Left hindlimb (tissue), 1 donor: ENCODE measurements around the gene RAB36.

ENCODE experiments used
- DNase-seq: peaks from one replicate; pipeline ENCODE4 v3.0.0-alpha.2; 2018

RAB36 gene

GRCh38 chr22:23108249-23109078 lies 36.8 kb upstream of the RAB36 start:
- DNase-seq = no peak

GRCh38 chr22:23109079-23109347 lies 36.3 kb upstream of the RAB36 start:
- DNase-seq = no peak

- DNase-seq = no peak
Observed at GRCh38 chr22:23109441-23109978, 35.8 kb upstream of the RAB36 start.

GRCh38 chr22:23110190-23110921 lies 34.9 kb upstream of the RAB36 start:
- DNase-seq = peak; percentile 60

- no peak for DNase-seq
Observed at GRCh38 chr22:23110922-23111527, 34.3 kb upstream of the RAB36 start.

- no peak for DNase-seq
Observed at GRCh38 chr22:23112472-23113012, 32.7 kb upstream of the RAB36 start.

- peak; percentile 68 for DNase-seq
Observed at GRCh38 chr22:23113067-23113846, 32.0 kb upstream of the RAB36 start.

GRCh38 chr22:23113847-23114720 lies 31.2 kb upstream of the RAB36 start:
- DNase-seq = no peak

GRCh38 chr22:23114721-23115020 lies 30.6 kb upstream of the RAB36 start:
- no peak for DNase-seq

GRCh38 chr22:23115369-23115768 lies 29.9 kb upstream of the RAB36 start:
- no peak for DNase-seq

GRCh38 chr22:23115825-23116494 lies 29.3 kb upstream of the RAB36 start:
- DNase-seq = no peak

- no peak for DNase-seq
Observed at GRCh38 chr22:23116506-23117263, 28.6 kb upstream of the RAB36 start.

GRCh38 chr22:23117275-23117674 lies 28.0 kb upstream of the RAB36 start:
- no peak for DNase-seq

- no peak for DNase-seq
Observed at GRCh38 chr22:23117891-23118646, 27.2 kb upstream of the RAB36 start.

GRCh38 chr22:23118647-23119493 lies 26.4 kb upstream of the RAB36 start:
- DNase-seq = no peak

- DNase-seq = no peak
Observed at GRCh38 chr22:23119494-23120414, 25.5 kb upstream of the RAB36 start.

GRCh38 chr22:23120415-23120899 lies 24.8 kb upstream of the RAB36 start:
- no peak for DNase-seq
